ENCODE data around the gene CREG1. TPM values are rescaled to one million over a fixed set of nuclear protein-coding genes. Genes with fewer than 3 reads are reported as not detected.

The CREG1 gene
- total RNA-seq = 37.8 and 109 TPM in 2 replicates

GRCh38 chr1:167553136-167554027 is at the start of gene CREG1:
Gene CREG1 (minus strand): TSS chr1:167553762.

GRCh38 chr1:167518331-167518700 is 35.2 kb downstream of the CREG1 start, which contains the start of gene CD247:
Gene CD247 (minus strand): TSS chr1:167518529. CDS start chr1:167518465, 64 bp downstream.

Other genes with a start within 250 kb of the CREG1 start
- gene CD247, start 35.2 kb downstream of the CREG1 start, total RNA-seq = not detected in 2 replicates
- gene RCSD1, start 76.5 kb upstream of the CREG1 start, total RNA-seq = 0.39 TPM in 1 of 2 replicates, not detected in the other
- gene MPZL1, start 168.2 kb upstream of the CREG1 start, total RNA-seq = 56.5 and 93.9 TPM in 2 replicates

All from epithelial cell of alveolus of lung (primary cell).